GM12872 (cell line): ENCODE data around the gene RRP36.

Experiments used
- CTCF ChIP-seq: IDR thresholded peaks from 3 replicates; pipeline ENCODE4 v1.5.1; 2011; ENCODE audit warnings: low read depth, mild to moderate bottlenecking, low read length, moderate library complexity; ENCODE audit not compliant: insufficient read depth

Gene RRP36

GRCh38 chr6:43033496-43034189, 12.2 kb downstream of the RRP36 start:
- TF ChIP-seq CTCF, result no peak

GRCh38 chr6:43034190-43034525, 12.7 kb downstream of the RRP36 start:
- no peak for TF ChIP-seq CTCF

- no peak for TF ChIP-seq CTCF
These were observed 14.2 kb downstream of the RRP36 start for GRCh38 chr6:43035495-43036194.

GRCh38 chr6:43036712-43037111, 15.3 kb downstream of the RRP36 start:
- TF ChIP-seq CTCF, result no peak

GRCh38 chr6:43037197-43037596, 15.8 kb downstream of the RRP36 start:
- TF ChIP-seq CTCF, result no peak

GRCh38 chr6:43037706-43038105, 16.3 kb downstream of the RRP36 start:
- no peak for TF ChIP-seq CTCF

- no peak for TF ChIP-seq CTCF
These were observed 17.3 kb downstream of the RRP36 start for GRCh38 chr6:43038727-43039126.
